Panc1 (cell line): ENCODE data around the gene HOXB2. TPM values are rescaled to one million over a fixed set of nuclear protein-coding genes. Genes with fewer than 3 reads are reported as not detected.
A peak's percentile ranks its signal among the peaks of the same experiment; 100 is the strongest.

ENCODE experiments used
- ATAC-seq: fragments of 200-7000 bp; cut with Tn5 transposase; 2 replicates; pipeline ENCODE4 v1.9.1; 2020; ENCODE audit warnings: mild to moderate bottlenecking, moderate library complexity
- BruUV-seq: library from RNA; stranded (reverse); fragments of 400-500 nt; replicated peaks from 2 replicates; lab custom pipeline; 2021; lab: Mats Ljungman, UMichigan
- CTCF ChIA-PET: fragments of 300-600 bp; sonication (Branson Sonifier 250); formaldehyde crosslinking; loops from one replicate; lab custom pipeline; 2022; ENCODE audit warnings: antibody characterized with exemption; lab: Charles Lee
- POLR2A ChIA-PET: fragments of 300-600 bp; sonication (Branson Sonifier 250); formaldehyde crosslinking; loops from one replicate; lab custom pipeline; 2022; ENCODE audit warnings: antibody characterized with exemption; lab: Charles Lee
- DNase-seq: peaks from one replicate; pipeline ENCODE4 v3.0.0-alpha.2; 2010; ENCODE audit warnings: low read depth, low spot score
- H3K27ac ChIP-seq: 2 replicates; pipeline ENCODE4 v1.5.1; 2011; ENCODE audit warnings: mild to moderate bottlenecking, low read length, inconsistent platforms
- H3K27me3 ChIP-seq: fragments of 200-500 bp; sonication (Bioruptor generic); 2 replicates; pipeline ENCODE4 v1.6.0; 2014; ENCODE audit warnings: low read length, inconsistent platforms; ENCODE audit not compliant: control insufficient read depth, insufficient read depth
- H3K36me3 ChIP-seq: fragments of 200-500 bp; sonication (Bioruptor generic); 2 replicates; pipeline ENCODE4 v1.5.1; 2014; ENCODE audit warnings: inconsistent platforms, mild to moderate bottlenecking, low read length, moderate library complexity; ENCODE audit not compliant: control insufficient read depth, insufficient read depth
- H3K4me1 ChIP-seq: 2 replicates; pipeline ENCODE4 v1.5.1; 2011; ENCODE audit warnings: inconsistent platforms, mild to moderate bottlenecking, low read length, moderate library complexity; ENCODE audit not compliant: control insufficient read depth, insufficient read depth
- H3K4me3 ChIP-seq, 2 experiments: 2 replicates each; pipeline ENCODE4 v1.5.1; 2011 to 2012; ENCODE audit warnings: low read depth in 2 of 2, low read length in 2 of 2, mild to moderate bottlenecking in 2 of 2, inconsistent platforms in 1 of 2, moderate library complexity in 1 of 2
- H3K9me3 ChIP-seq: fragments of 200-500 bp; sonication (Bioruptor generic); 2 replicates; pipeline ENCODE4 v1.5.1; 2014; ENCODE audit warnings: low read depth, mild to moderate bottlenecking, inconsistent platforms, low read length, moderate library complexity; ENCODE audit not compliant: control insufficient read depth, insufficient read depth
- POLR2AphosphoS5 ChIP-seq: IDR thresholded peaks from 2 replicates; pipeline ENCODE4 v1.6.1; 2012; ENCODE audit warnings: mild to moderate bottlenecking, low read depth, low read length, moderate library complexity
- REST ChIP-seq, 2 experiments: IDR thresholded peaks; 2 replicates each; pipeline ENCODE4 v1.6.1; 2011 to 2012; ENCODE audit warnings: low read depth in 2 of 2, control low read depth in 1 of 2, low read length in 1 of 2, mild to moderate bottlenecking in 1 of 2, moderate library complexity in 1 of 2; ENCODE audit not compliant: insufficient read depth in 1 of 2
- SIN3A ChIP-seq: IDR thresholded peaks from 2 replicates; pipeline ENCODE4 v1.6.1; 2012; ENCODE audit warnings: low read depth, mild to moderate bottlenecking, low read length, moderate library complexity, borderline replicate concordance; ENCODE audit not compliant: insufficient read depth
- TCF7L2 ChIP-seq: IDR thresholded peaks from 2 replicates; pipeline ENCODE4 v1.6.1; 2011; ENCODE audit warnings: mild to moderate bottlenecking, low read depth, low read length, inconsistent platforms
- in situ Hi-C: cut with HindIII; loops from 2 replicates; pipeline ENCODE4 v1.10.0; 2016; ENCODE audit warnings: low sequenced_read_pairs, low pct_unique_long_range_greater_than_20kb
- intact Hi-C: fragments of 100-400 bp; cut with micrococcal nuclease; formaldehyde crosslinking; loops from one replicate; pipeline ENCODE4 v1.10.0; 2022; ENCODE audit not compliant: unreplicated experiment
- total RNA-seq: library from RNA; stranded (reverse); gene quantifications from one replicate; pipeline ENCODE4 v1.2.1, GENCODE V29; 2021; ENCODE audit not compliant: unreplicated experiment
- TF ChIP-seq, protein P1 (sequence below): fragments of 450-650 bp; IDR thresholded peaks from 2 replicates; pipeline ENCODE4 v1.5.1; 2017; ENCODE audit warnings: mild to moderate bottlenecking

The HOXB2 gene
- total RNA-seq, 1 experiment from 2014 or later = 70.1 TPM

DNA sequence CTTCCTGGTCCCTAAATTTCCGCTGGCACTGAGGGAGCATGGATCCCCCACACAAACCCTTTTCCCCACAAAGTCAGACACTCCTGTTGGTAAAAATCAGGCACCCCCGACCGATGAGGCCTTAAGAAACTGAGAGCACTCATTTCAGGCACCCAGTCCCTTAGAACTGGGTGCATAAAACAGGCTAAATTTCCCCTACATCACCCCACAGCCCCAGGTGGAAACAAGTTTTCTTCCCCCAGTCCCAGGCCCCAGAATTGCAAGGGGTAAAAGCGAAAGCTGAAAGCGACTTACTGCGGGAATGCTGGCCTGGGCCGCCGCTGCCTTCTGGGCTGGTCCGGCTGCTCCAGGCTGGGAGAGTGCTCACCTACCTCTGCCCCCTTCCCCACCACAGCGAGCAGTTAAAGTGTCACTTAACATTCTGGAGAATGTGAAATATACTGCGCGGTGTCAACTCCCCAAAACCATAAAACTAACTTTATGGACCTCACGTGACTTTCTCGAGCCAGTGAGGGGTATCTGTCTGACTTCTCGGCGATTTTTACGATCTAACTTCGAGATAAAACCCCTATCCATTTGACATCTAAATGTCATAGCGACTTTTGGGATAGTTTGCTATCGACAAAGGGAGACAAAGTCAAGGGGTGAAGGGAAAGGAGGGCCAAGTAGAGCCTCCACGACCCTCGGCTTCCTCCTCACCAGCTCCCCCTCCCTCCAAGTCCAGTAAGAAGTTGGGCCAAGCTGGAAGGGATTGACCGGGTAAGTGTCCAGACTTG is 45.1 kb upstream of the HOXB2 start, which contains the start of gene HOXB3:
Gene HOXB3, minus strand, starts transcription at position 411 of the 776 bp plus-strand sequence. CDS start 37,767 bp downstream, outside the sequence.
- H3K4me1 ChIP-seq = peaks cover 78% of the 10 kb centered on the region
- ATAC-seq = peak; percentile 2; the same call in 1 of the 2 replicates
- ChIA-PET CTCF (interaction anchor here (0.6 to 1.6 kb wide), 3 partner anchors 252 to 327 kb away, joined by 3 to 6 read pairs (median 3); no protein-coding TSS in a partner anchor), POLR2A (interaction anchor here (0.6 to 1.4 kb wide), 5 partner anchors 17 to 29 kb away, joined by 3 to 6 read pairs (median 4); partner anchors contain the start of gene HOXB8)
- H3K27me3 ChIP-seq = no peaks in the 10 kb centered on the region
- in situ Hi-C loops (no loop called here), intact Hi-C loops (no loop called here)
- H3K36me3 ChIP-seq = no peaks in the 10 kb centered on the region
- no peaks in the 10 kb centered on the region for H3K9me3 ChIP-seq
- no TSS peak for BruUV-seq
- H3K4me3 ChIP-seq = peak within 1 kb of the TSS; percentile 70 to 99
- peak within 1 kb of the TSS; percentile 99 for H3K27ac ChIP-seq
- DNase-seq = no peak
- peak; percentile 78; the same call in 1 of the 2 replicates for TF ChIP-seq TCF7L2
- peak; percentile 85; the same call in 1 of the 2 replicates for TF ChIP-seq SIN3A
- peak; percentile 93 for TF ChIP-seq POLR2AphosphoS5
- TF ChIP-seq, protein P1, sequence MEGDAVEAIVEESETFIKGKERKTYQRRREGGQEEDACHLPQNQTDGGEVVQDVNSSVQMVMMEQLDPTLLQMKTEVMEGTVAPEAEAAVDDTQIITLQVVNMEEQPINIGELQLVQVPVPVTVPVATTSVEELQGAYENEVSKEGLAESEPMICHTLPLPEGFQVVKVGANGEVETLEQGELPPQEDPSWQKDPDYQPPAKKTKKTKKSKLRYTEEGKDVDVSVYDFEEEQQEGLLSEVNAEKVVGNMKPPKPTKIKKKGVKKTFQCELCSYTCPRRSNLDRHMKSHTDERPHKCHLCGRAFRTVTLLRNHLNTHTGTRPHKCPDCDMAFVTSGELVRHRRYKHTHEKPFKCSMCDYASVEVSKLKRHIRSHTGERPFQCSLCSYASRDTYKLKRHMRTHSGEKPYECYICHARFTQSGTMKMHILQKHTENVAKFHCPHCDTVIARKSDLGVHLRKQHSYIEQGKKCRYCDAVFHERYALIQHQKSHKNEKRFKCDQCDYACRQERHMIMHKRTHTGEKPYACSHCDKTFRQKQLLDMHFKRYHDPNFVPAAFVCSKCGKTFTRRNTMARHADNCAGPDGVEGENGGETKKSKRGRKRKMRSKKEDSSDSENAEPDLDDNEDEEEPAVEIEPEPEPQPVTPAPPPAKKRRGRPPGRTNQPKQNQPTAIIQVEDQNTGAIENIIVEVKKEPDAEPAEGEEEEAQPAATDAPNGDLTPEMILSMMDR = no peak
- no peak for TF ChIP-seq REST (IDR thresholded peaks at IDR 0.05; ENCODE audit: insufficient read depth in 1 of 2, low read depth in 2 of 2, low read length in 1 of 2)

DNA sequence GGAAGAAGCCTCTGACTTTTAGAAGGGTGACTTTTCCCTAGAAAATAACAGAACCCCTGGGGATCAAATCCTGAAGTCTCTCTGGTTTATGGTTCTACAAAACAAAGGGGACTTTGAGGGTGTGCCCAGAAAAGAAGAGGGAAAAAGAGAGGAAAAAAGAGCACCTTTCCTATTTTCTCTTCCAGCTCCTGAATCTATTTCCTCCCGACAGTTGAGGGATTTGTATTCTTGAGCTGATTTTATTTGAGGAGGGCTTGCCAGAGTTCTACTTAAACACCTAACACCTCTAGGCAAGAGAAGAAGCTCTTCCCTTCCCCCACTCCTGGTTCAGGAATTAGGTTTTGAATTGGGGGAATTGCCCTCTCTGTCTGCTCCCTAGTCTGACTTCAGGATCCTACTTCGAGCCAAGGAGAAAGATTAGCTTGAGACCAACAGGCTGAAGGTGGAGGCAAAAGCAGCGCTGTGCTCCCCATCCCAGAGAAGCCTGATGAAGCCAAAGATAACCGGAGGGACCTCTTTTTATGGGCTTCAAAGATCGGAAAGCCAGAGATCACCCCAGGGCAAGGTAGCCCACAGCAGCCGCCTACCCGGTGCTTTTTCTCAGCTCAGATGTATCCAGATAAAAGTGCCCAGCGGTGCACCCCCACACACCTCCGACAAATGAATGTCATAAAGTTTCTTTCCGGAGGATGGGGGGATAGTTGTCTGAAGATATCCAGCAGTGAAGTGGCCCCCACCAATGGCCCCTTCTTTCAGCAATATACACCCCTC is 44.3 kb upstream of the HOXB2 start:
- no peaks in the 10 kb centered on the region for H3K27me3 ChIP-seq
- TSS peak; percentile 40 for BruUV-seq
- no peak for ATAC-seq

More for the DNA sequence above, 44.3 kb upstream of the HOXB2 start:
- in situ Hi-C loops (no loop called here), intact Hi-C loops (no loop called here)
- H3K36me3 ChIP-seq = no peaks in the 10 kb centered on the region
- H3K27ac ChIP-seq = peak overlapping the region; percentile 99
- ChIA-PET CTCF (interaction anchor here (0.6 to 1.7 kb wide), 7 partner anchors 12 to 327 kb away, joined by 3 to 6 read pairs (median 3); no protein-coding TSS in a partner anchor), POLR2A (interaction anchor here (0.6 to 2.0 kb wide), 7 partner anchors 9 to 1373 kb away, joined by 3 to 7 read pairs (median 4); partner anchors contain the start of gene HOXB8)
- peaks cover 76% of the 10 kb centered on the region for H3K4me1 ChIP-seq
- TF ChIP-seq TCF7L2 (peak; percentile 47), POLR2AphosphoS5 (peak; percentile 22), REST (IDR thresholded peaks at IDR 0.05; ENCODE audit: insufficient read depth in 1 of 2, low read depth in 2 of 2, low read length in 1 of 2) (peak in 1 of 2 experiments; percentile 23; a peak in 1 of 4 replicates), SIN3A (0 out of 2 replicates have a peak, but pooled peaks have one; percentile 63)
- TF ChIP-seq, protein P1 = no peak
- DNase-seq = no peak
- no peaks in the 10 kb centered on the region for H3K9me3 ChIP-seq
- H3K4me3 ChIP-seq = peak overlapping the region; percentile 70 to 99
